HS-5 (cell line): ENCODE measurements around the gene HABP2.

Experiments used
- DNase-seq: peaks from one replicate; pipeline ENCODE4 v3.0.0-alpha.2; 2012; ENCODE audit warnings: low read depth

Gene HABP2

GRCh38 chr10:113605268-113605978 lies 52.6 kb downstream of the HABP2 start:
- no peak for DNase-seq

- no peak for DNase-seq
Measured at GRCh38 chr10:113609704-113610108, 56.9 kb downstream of the HABP2 start.

- no peak for DNase-seq
Measured at GRCh38 chr10:113610631-113611601, 58.1 kb downstream of the HABP2 start.

GRCh38 chr10:113612154-113612553 lies 59.3 kb downstream of the HABP2 start:
- no peak for DNase-seq

GRCh38 chr10:113613427-113613826 lies 60.6 kb downstream of the HABP2 start:
- no peak for DNase-seq

GRCh38 chr10:113613977-113614690 lies 61.3 kb downstream of the HABP2 start:
- no peak for DNase-seq

GRCh38 chr10:113616244-113617074 lies 63.6 kb downstream of the HABP2 start:
- DNase-seq, result no peak

GRCh38 chr10:113617086-113617485 lies 64.2 kb downstream of the HABP2 start:
- no peak for DNase-seq

GRCh38 chr10:113618338-113618737 lies 65.5 kb downstream of the HABP2 start:
- no peak for DNase-seq

- no peak for DNase-seq
Measured at GRCh38 chr10:113619401-113619800, 66.5 kb downstream of the HABP2 start.

- DNase-seq, result no peak
Measured at GRCh38 chr10:113620511-113620910, 67.7 kb downstream of the HABP2 start.

- DNase-seq, result no peak
Measured at GRCh38 chr10:113620936-113621335, 68.1 kb downstream of the HABP2 start.

- no peak for DNase-seq
Measured at GRCh38 chr10:113621799-113622198, 68.9 kb downstream of the HABP2 start.

GRCh38 chr10:113622831-113623230 lies 70.0 kb downstream of the HABP2 start:
- DNase-seq, result no peak

- no peak for DNase-seq
Measured at GRCh38 chr10:113625461-113626186, 72.8 kb downstream of the HABP2 start.

- DNase-seq, result no peak
Measured at GRCh38 chr10:113626809-113627355, 74.0 kb downstream of the HABP2 start.

- DNase-seq, result no peak
Measured at GRCh38 chr10:113627836-113628235, 75.0 kb downstream of the HABP2 start.

- no peak for DNase-seq
Measured at GRCh38 chr10:113628607-113629153, 75.8 kb downstream of the HABP2 start.

GRCh38 chr10:113630929-113631533 lies 78.2 kb downstream of the HABP2 start:
- no peak for DNase-seq
